K562 treated with DMSO at 1 percent for 48 hours (cell line): ENCODE data around the gene FADS6. TPM values are rescaled to one million over a fixed set of nuclear protein-coding genes. Genes with fewer than 3 reads are reported as not detected.

Experiments used
- total RNA-seq: library from RNA; unstranded; fragments of 300-600 nt; gene quantifications from 2 replicates; pipeline ENCODE4 v1.2.3, GENCODE V29; 2022; ENCODE audit warnings: low replicate concordance; ENCODE audit errors: extremely low read depth

FADS6 gene
- total RNA-seq = not detected in 2 replicates

GRCh38 chr17:74892974-74893911 lies at the start of gene FADS6:
Gene FADS6 (minus strand): TSS chr17:74893633. CDS start chr17:74893595, 38 bp downstream.

GRCh38 chr17:74935585-74936469 lies 42.4 kb upstream of the FADS6 start, which contains the start of gene OTOP3:
Gene OTOP3 (plus strand): TSS chr17:74935898. CDS start chr17:74935922, 24 bp downstream.

GRCh38 chr17:74924250-74924948 lies 31.0 kb upstream of the FADS6 start, which contains the start of gene OTOP2:
Gene OTOP2 (plus strand): TSS chr17:74924273. CDS start chr17:74924633, 360 bp downstream.

GRCh38 chr17:74922694-74923537 lies 29.5 kb upstream of the FADS6 start, which contains the start of gene USH1G:
Gene USH1G (minus strand): TSS chr17:74923255. CDS start chr17:74923073, 182 bp downstream.

GRCh38 chr17:74872313-74873036 lies 21.0 kb downstream of the FADS6 start, which contains the start of gene FDXR:
Gene FDXR (minus strand): TSS chr17:74872994. CDS start chr17:74872944, 50 bp downstream.

GRCh38 chr17:74859459-74860228 lies 33.8 kb downstream of the FADS6 start, which contains the start of gene GRIN2C:
Gene GRIN2C (minus strand): TSS chr17:74859885. CDS start chr17:74855092, 4,793 bp downstream.

Other genes starting within 250 kb of the FADS6 start
- gene CD300LF, start 180.7 kb downstream of the FADS6 start, total RNA-seq = not detected in 2 replicates
- not detected in 2 replicates for gene RAB37, start 156.4 kb downstream of the FADS6 start, total RNA-seq
- gene NHERF1, start 145.0 kb downstream of the FADS6 start, total RNA-seq = not detected in 2 replicates
- gene NAT9, start 117.3 kb downstream of the FADS6 start, total RNA-seq = not detected in 2 replicates
- not detected in 2 replicates for gene GRIN2C, start 33.7 kb downstream of the FADS6 start, total RNA-seq
- not detected in 2 replicates for gene FDXR, start 20.6 kb downstream of the FADS6 start, total RNA-seq
- gene USH1G, start 29.6 kb upstream of the FADS6 start, total RNA-seq = not detected in 2 replicates
- not detected in 2 replicates for gene OTOP2, start 30.6 kb upstream of the FADS6 start, total RNA-seq
- not detected in 2 replicates for gene OTOP3, start 42.3 kb upstream of the FADS6 start, total RNA-seq
- not detected in 2 replicates for gene HID1, start 79.1 kb upstream of the FADS6 start, total RNA-seq
- not detected in 2 replicates for gene CDR2L, start 94.0 kb upstream of the FADS6 start, total RNA-seq
- gene MRPL58, start 119.0 kb upstream of the FADS6 start, total RNA-seq = not detected in 2 replicates
- gene ATP5PD, start 153.3 kb upstream of the FADS6 start, total RNA-seq = not detected in 2 replicates
- not detected in 2 replicates for gene KCTD2, start 153.6 kb upstream of the FADS6 start, total RNA-seq
- gene SLC16A5, start 194.3 kb upstream of the FADS6 start, total RNA-seq = not detected in 2 replicates
- gene ARMC7, start 216.3 kb upstream of the FADS6 start, total RNA-seq = not detected in 2 replicates
- not detected in 2 replicates for gene NT5C, start 238.1 kb upstream of the FADS6 start, total RNA-seq